Peyer's patch (tissue), 4 donors: Measurements from ENCODE around the gene PPP4R4.

ENCODE experiments used
- CTCF ChIP-seq, 6 experiments: fragments of 450-650 bp in 4 of 6; fragments of 200-600 bp in 2 of 6; sonication (generic) in 1 of 6; IDR thresholded peaks; one replicate each; pipeline ENCODE4 v1.5.1; 2017 to 2019; ENCODE audit warnings: antibody characterized with exemption in 6 of 6, mild to moderate bottlenecking in 3 of 6, moderate library complexity in 1 of 6
- POLR2A ChIP-seq, 2 donors: fragments of 450-650 bp; IDR thresholded peaks; one replicate each; pipeline ENCODE4 v1.5.1; 2017; ENCODE audit warnings: antibody characterized with exemption in 2 of 2, mild to moderate bottlenecking in 2 of 2, moderate library complexity in 2 of 2

GRCh38 chr14:94124582-94125377 is 49.3 kb upstream of the PPP4R4 start:
- no peak for TF ChIP-seq POLR2A (IDR thresholded peaks at IDR 0.05)
- no peak for TF ChIP-seq CTCF (IDR thresholded peaks at IDR 0.05)
